Measurements from ENCODE around the gene SKP2.

The SKP2 gene

GRCh38 chr5:36202521-36202961 lies 50.6 kb downstream of the SKP2 start:
- no peak for DNase-seq

GRCh38 chr5:36205329-36205728 lies 53.4 kb downstream of the SKP2 start:
- DNase-seq = no peak

- DNase-seq = no peak
Observed at GRCh38 chr5:36206913-36207312, 55.0 kb downstream of the SKP2 start.

GRCh38 chr5:36208786-36209185 lies 56.9 kb downstream of the SKP2 start:
- no peak for DNase-seq

GRCh38 chr5:36209664-36210063 lies 57.8 kb downstream of the SKP2 start:
- no peak for DNase-seq

GRCh38 chr5:36214436-36214835 lies 62.5 kb downstream of the SKP2 start:
- DNase-seq = no peak

GRCh38 chr5:36215910-36216309 lies 64.0 kb downstream of the SKP2 start:
- DNase-seq = no peak

GRCh38 chr5:36217567-36217966 lies 65.7 kb downstream of the SKP2 start:
- no peak for DNase-seq

GRCh38 chr5:36217988-36218387 lies 66.1 kb downstream of the SKP2 start:
- DNase-seq = no peak

GRCh38 chr5:36222620-36223019 lies 70.7 kb downstream of the SKP2 start:
- DNase-seq = no peak

GRCh38 chr5:36227046-36227445 lies 75.1 kb downstream of the SKP2 start:
- no peak for DNase-seq

GRCh38 chr5:36228505-36228904 lies 76.6 kb downstream of the SKP2 start:
- DNase-seq = no peak

- DNase-seq = no peak
Observed at GRCh38 chr5:36230151-36230790, 78.4 kb downstream of the SKP2 start.

GRCh38 chr5:36232533-36232932 lies 80.6 kb downstream of the SKP2 start:
- DNase-seq = no peak

Measured in stimulated activated CD4-positive, alpha-beta T cell treated with anti-CD3 and anti-CD28 coated beads, Interleukin-12 subunit alpha, Interleukin-12 subunit beta, amount 100 ng/mL, for 4 hours (primary cell).